K562 (cell line): Measurements from ENCODE around the gene ABLIM1. TPM values are rescaled to one million over a fixed set of nuclear protein-coding genes. Genes with fewer than 3 reads are reported as not detected.

Experiments used
- ATAC-seq: fragments of 200-7000 bp; cut with Tn5 transposase; 3 replicates; pipeline ENCODE4 v1.9.1; 2020; ENCODE audit warnings: moderate library complexity
- BruUV-seq: library from RNA; stranded (reverse); fragments of 400-500 nt; replicated peaks from 2 replicates; lab custom pipeline; 2021; lab: Mats Ljungman, UMichigan
- CTCF ChIA-PET: fragments of 300-600 bp; formaldehyde crosslinking; extraction: SDS; loops from one replicate; lab custom pipeline; 2021; ENCODE audit warnings: low intra/inter-chr PET ratio; lab: Yijun Ruan, JAX
- POLR2A ChIA-PET: fragments of 300-600, 350-650 bp; sonication (Branson Sonifier 250); formaldehyde crosslinking; extraction: SDS; loops from one replicate; lab custom pipeline; 2021; ENCODE audit warnings: antibody characterized with exemption, inconsistent platforms; lab: Yijun Ruan, JAX
- DNase-seq, 4 experiments: peaks; one replicate each; pipeline versions ENCODE4 v3.0.0 to v3.0.0-alpha.2; 2011 to 2018; ENCODE audit warnings: low spot score in 3 of 4, mixed read lengths in 3 of 4; ENCODE audit errors: extremely low read depth in 1 of 4
- FAIRE-seq: peaks from 2 replicates; lab custom pipeline; 2011; peaks lifted over from hg19 to GRCh38; lab: Jason Lieb, UNC
- H2AFZ ChIP-seq: 2 replicates; pipeline ENCODE4 v1.6.0; 2011; ENCODE audit warnings: low read depth, low read length, control low read depth, inconsistent platforms
- H3K27ac ChIP-seq: fragments of 200-600 bp; 3 replicates; pipeline ENCODE4 v1.8.0; 2011; ENCODE audit warnings: low read depth, mild to moderate bottlenecking, control low read depth, inconsistent platforms, low read length, moderate library complexity, mixed read lengths; ENCODE audit errors: extremely low read depth
- H3K27me3 ChIP-seq, 2 experiments: fragments of 300-600 bp in 1 of 2; 2 replicates in 1 of 2; 3 replicates in 1 of 2; pipeline versions ENCODE4 v1.6.0 to v1.8.0; 2011; ENCODE audit warnings: inconsistent platforms in 2 of 2, low read length in 2 of 2, mild to moderate bottlenecking in 1 of 2, mixed read lengths in 1 of 2, moderate library complexity in 1 of 2; ENCODE audit not compliant: control insufficient read depth in 2 of 2, insufficient read depth in 2 of 2
- H3K36me3 ChIP-seq: fragments of 300-600 bp; 3 replicates; pipeline ENCODE4 v1.8.0; 2011; ENCODE audit warnings: mild to moderate bottlenecking, low read length, inconsistent platforms; ENCODE audit not compliant: control insufficient read depth, insufficient read depth
- H3K4me1 ChIP-seq, 2 experiments: fragments of 200-600 bp in 1 of 2; replicated peaks in 1 of 2; 2 replicates in 1 of 2; 3 replicates in 1 of 2; pipeline versions ENCODE4 v1.5.1 to v1.8.0; 2011; ENCODE audit warnings: inconsistent platforms in 2 of 2, low read length in 2 of 2, mild to moderate bottlenecking in 1 of 2, mixed read lengths in 1 of 2, moderate library complexity in 1 of 2; ENCODE audit not compliant: control insufficient read depth in 2 of 2, insufficient read depth in 2 of 2
- H3K4me2 ChIP-seq: 2 replicates; pipeline ENCODE4 v1.6.1; 2011; ENCODE audit warnings: low read length, control low read depth, inconsistent platforms, mixed read lengths; ENCODE audit not compliant: insufficient read depth
- H3K4me3 ChIP-seq: fragments of 200-600 bp; sonication (generic), shearing (Covaris generic); 2 replicates; pipeline ENCODE4 v1.5.1; 2016; ENCODE audit warnings: control low read depth, inconsistent platforms
- H3K79me2 ChIP-seq: fragments of 200-600 bp; 3 replicates; pipeline ENCODE4 v1.8.0; 2011; ENCODE audit warnings: low read length, inconsistent platforms; ENCODE audit not compliant: control insufficient read depth, insufficient read depth
- H3K9ac ChIP-seq, 2 experiments: 2 replicates each; pipeline versions ENCODE4 v1.6.0 to v1.6.1; 2011; ENCODE audit warnings: low read depth in 2 of 2, low read length in 2 of 2, control low read depth in 1 of 2, inconsistent platforms in 1 of 2, mild to moderate bottlenecking in 1 of 2, mixed read lengths in 1 of 2; ENCODE audit not compliant: insufficient read depth in 1 of 2
- H3K9me1 ChIP-seq: one replicate; pipeline ENCODE4 v1.6.0; 2011; ENCODE audit warnings: inconsistent platforms, mild to moderate bottlenecking, low read length, moderate library complexity; ENCODE audit not compliant: control insufficient read depth, insufficient read depth
- H3K9me3 ChIP-seq: replicated peaks from 2 replicates; pipeline ENCODE4 v1.5.1; 2011; ENCODE audit warnings: low read depth, low read length, inconsistent platforms; ENCODE audit not compliant: control insufficient read depth, insufficient read depth
- H4K20me1 ChIP-seq: replicated peaks from 2 replicates; pipeline ENCODE4 v1.6.1; 2011; ENCODE audit warnings: low read length, inconsistent platforms, mixed read lengths; ENCODE audit not compliant: control insufficient read depth, insufficient read depth
- HMGN3 ChIP-seq: IDR thresholded peaks from 2 replicates; pipeline ENCODE4 v1.6.1; 2011; ENCODE audit warnings: borderline replicate concordance, low read depth, mild to moderate bottlenecking, mixed read lengths, low read length; ENCODE audit not compliant: insufficient read length; ENCODE audit errors: extremely low read depth
- POLR3G ChIP-seq: IDR thresholded peaks from 2 replicates; pipeline ENCODE4 v1.6.1; 2011; ENCODE audit not compliant: insufficient read length, insufficient replicate concordance; ENCODE audit errors: extremely low read depth
- RREB1 ChIP-seq: fragments of 250-450 bp; sonication (Bioruptor Pico); IDR thresholded peaks from 2 replicates; pipeline ENCODE4 v1.4.0; 2020
- SIN3A ChIP-seq, 2 experiments: fragments of 150-350 bp in 1 of 2; IDR thresholded peaks; 2 replicates each; pipeline ENCODE4 v1.6.1; 2011 to 2016; ENCODE audit warnings: borderline replicate concordance in 2 of 2, low read depth in 2 of 2, low read length in 2 of 2, mild to moderate bottlenecking in 2 of 2, moderate library complexity in 2 of 2; ENCODE audit not compliant: control insufficient read depth in 1 of 2
- WGBS: fragments of 100-300 bp; shearing (Covaris generic); methylation state at CpG from one replicate; pipeline ENCODE4 v1.1.6; 2016; ENCODE audit warnings: low coverage, mixed read lengths; ENCODE audit not compliant: insufficient coverage; ENCODE audit errors: missing lambda C conversion rate; 5-methylcytosine and 5-hydroxymethylcytosine counted together
- in situ Hi-C: fragments of 300-500 bp; cut with MboI; formaldehyde crosslinking; loops from 4 replicates; pipeline ENCODE4 v1.15.0; 2018; ENCODE audit warnings: inconsistent platforms, mixed read lengths
- intact Hi-C: fragments of 100-400 bp; cut with micrococcal nuclease; formaldehyde crosslinking; loops from 2 replicates; pipeline ENCODE4 v1.14.2; 2022
- polyA plus RNA-seq, 8 experiments: library from polyadenylated mRNA; depleted of rRNA in 4 of 8; stranded (reverse) in 5 of 8; unstranded in 3 of 8; fragments of >200 nt; fragmentation: Nextera tagmentation in 2 of 8; fragmentation: Illumina TruSeq in 1 of 8; extraction: Ambion mirVana in 2 of 8; extraction: Trizol in 1 of 8; gene quantifications; 2 replicates each; pipeline versions ENCODE4 v1.2.1 to v1.2.3, GENCODE V29; 2011 to 2014; ENCODE audit warnings: inconsistent platforms in 1 of 8, missing spikeins in 1 of 8
- total RNA-seq, 7 experiments: library from RNA; depleted of rRNA in 6 of 7; stranded (reverse); fragments of >200 nt in 6 of 7; fragmentation: Illumina TruSeq in 2 of 7; extraction: Trizol in 2 of 7; gene quantifications; 2 replicates each; pipeline versions ENCODE4 v1.2.1 to v1.2.3, GENCODE V29; 2011 to 2021; ENCODE audit warnings: low replicate concordance in 1 of 7
- TF ChIP-seq, protein P1 (sequence below): sonication (generic); formaldehyde crosslinking; IDR thresholded peaks from 2 replicates; pipeline ENCODE4 v1.4.0; 2020; ENCODE audit warnings: mild to moderate bottlenecking, missing genetic modification reagents
- TF ChIP-seq, protein P2 (sequence below): fragments of 450-650 bp; IDR thresholded peaks from 2 replicates; pipeline ENCODE4 v1.6.1; 2017; ENCODE audit warnings: mild to moderate bottlenecking, moderate library complexity
- TF ChIP-seq, protein P3 (sequence below): sonication (generic); formaldehyde crosslinking; IDR thresholded peaks from 2 replicates; pipeline ENCODE4 v1.8.1; 2022; ENCODE audit warnings: missing genetic modification reagents
- TF ChIP-seq, protein P4 (sequence below): fragments of 200-400 bp; formaldehyde crosslinking; IDR thresholded peaks from 2 replicates; pipeline ENCODE4 v1.6.1; 2017; ENCODE audit warnings: mild to moderate bottlenecking, low read depth, low read length, moderate library complexity

The ABLIM1 gene
- total and polyA plus RNA-seq, 9 of the 15 experiments (the other 6 are each of a cell fraction or from before 2014, with no cell fraction given) = 0.07 to 0.49 (median 0.14) TPM; not detected in 6

- Histone ChIP-seq H3K36me3 (no peaks in the 10 kb centered on the region), H3K4me1 (no peaks in the 10 kb centered on the region), H4K20me1 (no peaks in the 10 kb centered on the region), H3K27ac (no peak overlapping the region), H3K4me2 (no peak overlapping the region), H3K79me2 (no peaks in the 10 kb centered on the region), H2AFZ (no peak overlapping the region), H3K9me3 (no peaks in the 10 kb centered on the region), H3K27me3 (no peaks in the 10 kb centered on the region), H3K9me1 (no peaks in the 10 kb centered on the region), H3K4me3 (no peak overlapping the region), H3K9ac (no peak overlapping the region)
- ChIA-PET POLR2A (no interaction called here), CTCF (no interaction called here)
- 0% methylated on average over 4 of the region's 5 CpGs for WGBS
- in situ Hi-C loops = no loop called here
- intact Hi-C loops = no loop called here
- FAIRE-seq (no peak), DNase-seq (no peak), ATAC-seq (no peak)
- no TSS peak for BruUV-seq
- TF ChIP-seq, protein P1, sequence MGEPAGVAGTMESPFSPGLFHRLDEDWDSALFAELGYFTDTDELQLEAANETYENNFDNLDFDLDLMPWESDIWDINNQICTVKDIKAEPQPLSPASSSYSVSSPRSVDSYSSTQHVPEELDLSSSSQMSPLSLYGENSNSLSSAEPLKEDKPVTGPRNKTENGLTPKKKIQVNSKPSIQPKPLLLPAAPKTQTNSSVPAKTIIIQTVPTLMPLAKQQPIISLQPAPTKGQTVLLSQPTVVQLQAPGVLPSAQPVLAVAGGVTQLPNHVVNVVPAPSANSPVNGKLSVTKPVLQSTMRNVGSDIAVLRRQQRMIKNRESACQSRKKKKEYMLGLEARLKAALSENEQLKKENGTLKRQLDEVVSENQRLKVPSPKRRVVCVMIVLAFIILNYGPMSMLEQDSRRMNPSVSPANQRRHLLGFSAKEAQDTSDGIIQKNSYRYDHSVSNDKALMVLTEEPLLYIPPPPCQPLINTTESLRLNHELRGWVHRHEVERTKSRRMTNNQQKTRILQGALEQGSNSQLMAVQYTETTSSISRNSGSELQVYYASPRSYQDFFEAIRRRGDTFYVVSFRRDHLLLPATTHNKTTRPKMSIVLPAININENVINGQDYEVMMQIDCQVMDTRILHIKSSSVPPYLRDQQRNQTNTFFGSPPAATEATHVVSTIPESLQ (CRISPR knock-in tag) = no peak
- TF ChIP-seq, protein P2, sequence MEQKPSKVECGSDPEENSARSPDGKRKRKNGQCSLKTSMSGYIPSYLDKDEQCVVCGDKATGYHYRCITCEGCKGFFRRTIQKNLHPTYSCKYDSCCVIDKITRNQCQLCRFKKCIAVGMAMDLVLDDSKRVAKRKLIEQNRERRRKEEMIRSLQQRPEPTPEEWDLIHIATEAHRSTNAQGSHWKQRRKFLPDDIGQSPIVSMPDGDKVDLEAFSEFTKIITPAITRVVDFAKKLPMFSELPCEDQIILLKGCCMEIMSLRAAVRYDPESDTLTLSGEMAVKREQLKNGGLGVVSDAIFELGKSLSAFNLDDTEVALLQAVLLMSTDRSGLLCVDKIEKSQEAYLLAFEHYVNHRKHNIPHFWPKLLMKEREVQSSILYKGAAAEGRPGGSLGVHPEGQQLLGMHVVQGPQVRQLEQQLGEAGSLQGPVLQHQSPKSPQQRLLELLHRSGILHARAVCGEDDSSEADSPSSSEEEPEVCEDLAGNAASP = no peak
- TF ChIP-seq, protein P3, sequence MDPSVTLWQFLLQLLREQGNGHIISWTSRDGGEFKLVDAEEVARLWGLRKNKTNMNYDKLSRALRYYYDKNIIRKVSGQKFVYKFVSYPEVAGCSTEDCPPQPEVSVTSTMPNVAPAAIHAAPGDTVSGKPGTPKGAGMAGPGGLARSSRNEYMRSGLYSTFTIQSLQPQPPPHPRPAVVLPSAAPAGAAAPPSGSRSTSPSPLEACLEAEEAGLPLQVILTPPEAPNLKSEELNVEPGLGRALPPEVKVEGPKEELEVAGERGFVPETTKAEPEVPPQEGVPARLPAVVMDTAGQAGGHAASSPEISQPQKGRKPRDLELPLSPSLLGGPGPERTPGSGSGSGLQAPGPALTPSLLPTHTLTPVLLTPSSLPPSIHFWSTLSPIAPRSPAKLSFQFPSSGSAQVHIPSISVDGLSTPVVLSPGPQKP (CRISPR knock-in tag) = no peak
- TF ChIP-seq HMGN3 (no peak), RREB1 (no peak), POLR3G (no peak), SIN3A (IDR thresholded peaks at IDR 0.05; ENCODE audit: borderline replicate concordance in 2 of 2, control insufficient read depth in 1 of 2, low read depth in 2 of 2, low read length in 2 of 2) (no peak)
- TF ChIP-seq, protein P4, sequence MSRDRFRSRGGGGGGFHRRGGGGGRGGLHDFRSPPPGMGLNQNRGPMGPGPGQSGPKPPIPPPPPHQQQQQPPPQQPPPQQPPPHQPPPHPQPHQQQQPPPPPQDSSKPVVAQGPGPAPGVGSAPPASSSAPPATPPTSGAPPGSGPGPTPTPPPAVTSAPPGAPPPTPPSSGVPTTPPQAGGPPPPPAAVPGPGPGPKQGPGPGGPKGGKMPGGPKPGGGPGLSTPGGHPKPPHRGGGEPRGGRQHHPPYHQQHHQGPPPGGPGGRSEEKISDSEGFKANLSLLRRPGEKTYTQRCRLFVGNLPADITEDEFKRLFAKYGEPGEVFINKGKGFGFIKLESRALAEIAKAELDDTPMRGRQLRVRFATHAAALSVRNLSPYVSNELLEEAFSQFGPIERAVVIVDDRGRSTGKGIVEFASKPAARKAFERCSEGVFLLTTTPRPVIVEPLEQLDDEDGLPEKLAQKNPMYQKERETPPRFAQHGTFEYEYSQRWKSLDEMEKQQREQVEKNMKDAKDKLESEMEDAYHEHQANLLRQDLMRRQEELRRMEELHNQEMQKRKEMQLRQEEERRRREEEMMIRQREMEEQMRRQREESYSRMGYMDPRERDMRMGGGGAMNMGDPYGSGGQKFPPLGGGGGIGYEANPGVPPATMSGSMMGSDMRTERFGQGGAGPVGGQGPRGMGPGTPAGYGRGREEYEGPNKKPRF = no peak
These were observed 21.5 kb upstream of the ABLIM1 start for GRCh38 chr10:114679552-114679951.
